Urinary bladder (tissue), 4 donors: ENCODE data around the gene PSMA3. TPM values are rescaled to one million over a fixed set of nuclear protein-coding genes. Genes with fewer than 3 reads are reported as not detected.

Experiments used
- DNase-seq: peaks from one replicate; pipeline ENCODE4 v3.0.0-alpha.2; 2015; ENCODE audit errors: extremely low spot score
- H3K27ac ChIP-seq: one replicate; pipeline ENCODE4 v1.5.1; 2013; ENCODE audit warnings: low read depth, mild to moderate bottlenecking, moderate library complexity
- H3K36me3 ChIP-seq: one replicate; pipeline ENCODE4 v1.6.1; 2013; ENCODE audit warnings: mild to moderate bottlenecking, moderate library complexity; ENCODE audit not compliant: insufficient read depth
- H3K4me1 ChIP-seq: one replicate; pipeline ENCODE4 v1.6.1; 2013; ENCODE audit warnings: mild to moderate bottlenecking, moderate library complexity; ENCODE audit not compliant: insufficient read depth
- H3K4me3 ChIP-seq: one replicate; pipeline ENCODE4 v1.5.1; 2013; ENCODE audit warnings: low read depth, low read length
- WGBS: extraction: QIAGEN DNeasy Blood & Tissue Kit; methylation state at CpG from one replicate; pipeline ENCODE4 v1.1.7; 2013; 5-methylcytosine and 5-hydroxymethylcytosine counted together
- polyA plus RNA-seq: library from polyadenylated mRNA; stranded (reverse); fragments of 200-250 nt; gene quantifications from one replicate; pipeline ENCODE4 v1.2.3, GENCODE V29; 2013
- small RNA-seq: library from RNA; depleted of rRNA; stranded (forward); fragments of <200 nt; gene quantifications from one replicate; pipeline ENCODE3, GENCODE V24; 2014
- total RNA-seq: library from RNA; depleted of rRNA; stranded (reverse); fragments of >200 nt; gene quantifications from one replicate; pipeline ENCODE4 v1.2.3, GENCODE V29; 2014
- donor health status: healthy with polysubstance abuse.
- donor health status: healthy.

The PSMA3 gene
- total and polyA plus RNA-seq, 2 donors = 63.4 to 126 TPM

DNA sequence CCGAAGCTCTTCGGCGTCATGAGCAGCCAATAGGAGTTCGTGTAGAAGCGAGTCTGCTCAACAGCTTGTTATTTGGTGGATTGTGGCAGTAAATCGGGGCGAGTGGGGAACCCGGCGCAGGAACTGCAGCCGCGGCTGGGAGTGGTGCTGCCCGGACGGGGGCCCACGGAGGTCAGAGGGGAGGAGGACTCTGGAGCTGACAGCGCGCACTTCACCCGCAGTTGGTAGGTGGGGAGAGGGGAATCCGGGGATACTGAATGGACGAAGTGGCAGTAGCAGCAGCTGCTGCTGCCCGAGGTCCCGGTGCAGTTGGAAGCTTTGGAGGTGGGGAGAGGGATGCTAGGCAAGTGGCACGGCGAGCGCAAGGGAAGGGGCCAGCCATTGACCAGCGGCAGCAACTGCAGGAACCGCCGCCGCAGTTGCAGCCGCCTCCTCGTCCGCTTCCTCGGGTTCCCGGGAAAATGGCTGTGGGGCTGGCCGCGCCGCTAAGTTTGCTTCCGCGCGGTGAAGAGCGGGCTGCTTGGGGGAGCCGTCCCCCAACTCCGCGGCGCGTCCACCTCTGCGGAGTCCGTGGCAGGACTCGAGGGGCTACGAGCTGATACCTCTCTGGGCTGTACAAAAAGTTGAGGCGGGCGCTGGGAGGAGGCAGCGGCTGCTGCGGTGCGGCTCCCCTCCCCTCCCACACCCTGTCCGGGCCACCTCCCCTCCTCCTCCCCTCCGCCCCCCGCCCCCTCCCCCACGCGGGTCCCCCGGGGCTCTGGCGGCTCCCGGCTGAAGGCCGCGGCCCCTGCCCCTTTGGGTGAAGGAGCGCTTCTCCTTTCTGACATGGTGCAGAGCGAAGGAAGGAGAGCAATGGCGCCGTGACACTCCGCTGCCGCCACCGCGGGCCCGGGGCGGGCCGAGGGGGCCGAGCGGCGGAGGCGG, 54.1 kb downstream of the PSMA3 start, which contains the start of gene ARID4A:
TSS of gene ARID4A (plus strand) at position 79 of the 924 bp plus-strand sequence. CDS start 1,300 bp downstream, outside the sequence.
- no peak for DNase-seq
- WGBS = under 1% methylated on average over 78 of the region's 79 CpGs
- peak within 1 kb of the TSS; percentile 97 for H3K27ac ChIP-seq
- no peaks in the 10 kb centered on the region for H3K4me1 ChIP-seq
- H3K4me3 ChIP-seq = peak within 1 kb of the TSS; percentile 85
- H3K36me3 ChIP-seq = peaks cover 2% of the 10 kb centered on the region

DNA sequence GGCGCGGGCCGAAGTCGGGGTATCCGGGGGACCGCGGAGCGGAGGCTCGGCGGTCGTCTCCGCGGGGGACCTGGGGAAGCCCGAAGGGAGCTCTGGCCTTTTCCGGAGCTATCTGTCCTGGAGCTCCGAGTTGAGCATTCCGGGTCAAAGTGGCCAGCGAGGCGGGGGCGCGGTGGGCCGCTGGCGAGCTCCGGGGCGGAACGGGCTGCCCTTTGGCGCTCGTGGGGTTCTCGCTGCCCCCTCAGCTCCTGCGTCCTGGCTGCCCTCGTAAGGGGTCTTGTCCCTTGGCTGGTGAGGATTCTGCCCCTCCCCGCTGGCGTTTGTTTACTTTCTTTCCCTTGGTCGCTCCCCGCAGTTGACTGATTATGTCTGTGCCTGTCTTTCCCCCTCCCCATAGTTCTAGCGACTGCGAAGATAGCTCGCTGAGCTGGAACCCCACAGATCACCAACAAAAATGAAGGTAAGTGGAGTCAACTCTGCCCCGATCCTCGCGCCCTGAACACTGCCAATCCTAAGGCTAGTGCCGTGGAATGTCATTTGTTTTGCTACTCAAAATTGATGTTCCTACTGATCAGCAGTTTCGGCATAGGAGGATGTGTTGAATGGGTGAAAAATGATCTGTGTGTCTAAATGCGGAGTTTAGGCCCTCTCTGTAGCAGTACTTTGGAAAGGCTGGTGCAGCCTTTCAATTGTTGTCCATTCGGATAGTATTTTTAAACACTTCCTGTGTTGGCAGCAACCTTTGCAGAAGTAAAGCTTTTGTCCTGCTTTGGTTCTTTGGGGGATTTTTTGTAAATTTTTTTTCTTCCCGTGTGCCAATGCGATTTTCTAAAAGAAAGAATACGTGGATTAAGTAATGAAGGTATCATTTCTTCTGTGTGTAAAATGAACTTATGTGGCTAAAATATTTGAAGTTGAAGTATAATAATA, 55.0 kb downstream of the PSMA3 start:
- DNase-seq = no peak
- Histone ChIP-seq H3K27ac (peak overlapping the region; percentile 97), H3K36me3 (no peaks in the 10 kb centered on the region), H3K4me1 (no peaks in the 10 kb centered on the region), H3K4me3 (peak overlapping the region; percentile 85)
- WGBS = 2% methylated on average over 48 of the region's 48 CpGs

DNA sequence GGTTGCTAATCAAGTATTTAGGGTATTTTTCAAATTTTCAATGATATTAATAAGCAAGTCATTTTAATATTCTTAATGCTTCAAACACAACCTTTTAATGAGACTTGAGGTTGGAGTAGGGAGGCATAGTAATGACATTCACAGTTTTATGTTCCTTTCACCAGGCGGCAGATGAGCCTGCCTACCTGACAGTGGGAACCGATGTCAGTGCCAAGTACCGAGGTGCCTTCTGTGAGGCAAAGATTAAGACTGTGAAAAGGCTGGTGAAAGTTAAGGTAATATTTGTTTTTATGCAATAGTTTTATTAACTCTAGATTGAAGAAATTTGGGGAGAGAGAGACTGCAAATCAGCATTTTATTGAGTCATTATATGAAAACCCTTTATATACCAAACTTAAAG, 56.8 kb downstream of the PSMA3 start:
- no peak overlapping the region for H3K27ac ChIP-seq
- H3K4me1 ChIP-seq = no peaks in the 10 kb centered on the region
- 92% methylated on average over 3 of the region's 3 CpGs for WGBS
- H3K36me3 ChIP-seq = no peaks in the 10 kb centered on the region
- no peak for DNase-seq
- no peak overlapping the region for H3K4me3 ChIP-seq

DNA sequence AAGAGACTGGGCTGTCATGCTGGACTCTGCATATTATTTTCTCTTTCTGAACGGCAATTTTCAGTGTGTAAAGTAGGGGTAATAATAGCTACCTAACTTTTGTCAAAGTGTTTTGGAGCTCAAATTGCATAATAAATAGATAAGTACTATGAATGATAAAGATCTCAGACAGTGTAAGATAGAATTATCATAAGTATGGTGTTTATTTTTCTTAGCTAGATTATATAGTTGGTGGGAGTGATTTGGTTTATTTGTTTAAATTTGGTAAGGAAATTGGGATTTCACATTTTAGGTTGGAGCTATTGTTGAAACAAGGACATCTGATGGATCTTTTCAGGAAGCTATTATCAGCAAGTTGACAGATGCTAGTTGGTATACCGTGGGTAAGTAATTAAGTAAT, 61.1 kb downstream of the PSMA3 start:
- Histone ChIP-seq H3K4me3 (no peak overlapping the region), H3K36me3 (no peaks in the 10 kb centered on the region), H3K4me1 (no peaks in the 10 kb centered on the region), H3K27ac (no peak overlapping the region)
- no peak for DNase-seq
- WGBS = 75% methylated on average over 2 of the region's 2 CpGs

DNA sequence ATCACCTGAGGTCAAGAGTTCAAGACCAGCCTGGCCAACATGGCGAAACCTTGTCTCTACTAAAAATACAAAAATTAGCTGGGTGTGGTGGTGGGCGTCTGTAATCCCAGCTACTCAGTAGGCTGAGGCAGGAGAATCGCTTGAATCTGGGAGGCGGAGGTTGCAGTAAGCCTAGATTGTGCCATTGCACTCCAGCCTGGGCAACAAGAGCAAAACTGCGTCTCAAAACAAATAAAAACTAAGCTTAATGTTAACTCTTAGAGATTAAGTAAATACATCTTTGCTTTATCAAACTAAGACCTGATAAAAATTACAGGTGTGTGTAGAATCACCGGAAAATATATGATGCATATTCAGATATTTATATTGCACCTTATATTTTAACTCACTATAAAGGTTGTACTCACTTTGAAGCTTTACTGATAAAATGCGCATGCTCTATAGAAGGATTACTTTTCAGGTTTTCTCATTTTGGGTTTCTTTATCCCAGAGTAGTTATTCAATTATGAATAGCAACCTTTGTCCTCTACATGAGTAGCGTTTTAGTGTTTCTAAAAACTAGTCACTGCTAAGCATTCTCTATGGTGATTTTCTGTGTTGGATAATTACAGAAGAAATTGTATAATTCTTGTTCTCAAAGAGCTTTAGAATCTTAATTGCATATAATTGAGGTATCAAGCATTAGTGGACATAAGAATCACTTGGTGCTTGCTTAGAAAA, 63.1 kb downstream of the PSMA3 start:
- WGBS = 89% methylated on average over 8 of the region's 8 CpGs

DNA sequence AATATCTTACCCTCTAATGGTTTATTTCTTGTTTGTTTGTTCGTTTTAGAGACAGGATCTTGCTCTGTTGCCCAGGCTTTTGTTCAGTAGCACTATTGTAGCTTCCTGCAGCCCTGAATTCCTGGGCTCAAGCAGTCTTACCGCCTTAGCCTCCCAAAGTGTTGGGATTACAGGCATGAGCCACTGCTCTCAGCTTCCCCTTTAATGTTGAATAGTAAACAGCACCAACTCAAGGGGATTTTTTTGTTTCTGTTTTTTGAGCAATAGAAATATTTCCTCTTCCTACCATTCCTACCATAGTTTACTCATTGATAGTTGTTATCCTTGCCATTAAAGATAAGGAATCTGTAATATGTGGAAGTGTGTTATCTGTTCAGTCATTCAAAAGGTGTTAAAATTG, 64.4 kb downstream of the PSMA3 start:
- no peaks in the 10 kb centered on the region for H3K36me3 ChIP-seq
- DNase-seq = no peak
- no peak overlapping the region for H3K27ac ChIP-seq
- no peaks in the 10 kb centered on the region for H3K4me1 ChIP-seq
- WGBS = 88% methylated on average over 2 of the region's 2 CpGs
- no peak overlapping the region for H3K4me3 ChIP-seq

More for the DNA sequence above, 63.1 kb downstream of the PSMA3 start:
- Histone ChIP-seq H3K4me1 (no peaks in the 10 kb centered on the region), H3K36me3 (no peaks in the 10 kb centered on the region), H3K27ac (no peak overlapping the region), H3K4me3 (no peak overlapping the region)
- DNase-seq = no peak

DNA sequence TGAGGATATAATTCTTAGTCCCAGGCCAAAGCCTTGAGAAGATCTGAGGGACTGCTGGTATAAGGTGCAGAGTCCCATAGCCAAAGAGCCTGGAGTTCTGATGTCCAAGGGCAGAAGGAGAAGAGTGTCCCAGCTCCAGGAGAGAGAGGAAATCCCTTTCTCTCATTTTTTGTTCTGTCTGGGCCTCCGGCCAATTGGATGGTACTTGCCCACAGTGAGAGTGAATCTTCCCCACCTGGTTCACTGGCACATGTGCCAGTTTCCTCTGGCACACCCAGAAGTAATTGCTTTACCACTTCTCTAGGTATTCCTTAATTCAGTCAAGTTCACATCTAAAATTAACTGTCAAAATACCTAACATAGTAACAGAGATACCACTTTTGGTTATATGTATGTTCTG, 69.1 kb downstream of the PSMA3 start:
- H3K4me1 ChIP-seq = peaks cover 1% of the 10 kb centered on the region
- H3K36me3 ChIP-seq = no peaks in the 10 kb centered on the region
- no peak overlapping the region for H3K4me3 ChIP-seq
- no peak for DNase-seq
- WGBS = 87% methylated on average over 1 of the region's 1 CpG
- H3K27ac ChIP-seq = no peak overlapping the region

DNA sequence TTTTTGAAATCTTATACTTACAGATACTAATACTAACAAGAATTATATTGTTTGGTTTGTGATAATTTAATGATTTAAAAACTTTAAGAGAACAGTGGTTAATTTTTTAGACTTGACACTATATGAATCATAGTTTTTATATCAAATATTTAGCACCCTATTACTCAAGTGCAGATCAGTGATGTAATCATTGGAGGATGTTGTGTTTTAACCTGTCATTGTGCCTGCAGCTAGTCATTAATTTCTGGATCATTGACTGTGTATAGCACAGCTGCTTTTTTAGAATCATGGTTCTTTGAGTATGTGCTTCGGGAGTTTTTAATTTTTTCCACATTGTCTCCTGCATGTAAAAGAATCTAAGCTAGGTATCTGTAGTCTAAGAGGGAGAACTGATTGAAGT, 71.0 kb downstream of the PSMA3 start:
- no peak overlapping the region for H3K27ac ChIP-seq
- no peak overlapping the region for H3K4me3 ChIP-seq
- DNase-seq = no peak
- 98% methylated on average over 1 of the region's 1 CpG for WGBS
- peaks cover 1% of the 10 kb centered on the region for H3K4me1 ChIP-seq
- no peaks in the 10 kb centered on the region for H3K36me3 ChIP-seq

Small RNAs within 50 kb of the gene (small RNA-seq; reads per million reads assigned to genes)
- gene RNU6-341P = not detected

Other genes starting within 250 kb of the PSMA3 start
- gene ARMH4, start 92.6 kb upstream of the PSMA3 start, total RNA-seq = 39.9 TPM
- gene ARMH4, start 92.6 kb upstream of the PSMA3 start, polyA plus RNA-seq = 3.6 TPM
- gene ACTR10, start 44.7 kb upstream of the PSMA3 start, total RNA-seq = 79.5 TPM
- gene ACTR10, start 44.7 kb upstream of the PSMA3 start, polyA plus RNA-seq = 73.5 TPM
- 39.5 TPM for gene ARID4A, start 53.7 kb downstream of the PSMA3 start, total RNA-seq
- gene ARID4A, start 53.7 kb downstream of the PSMA3 start, polyA plus RNA-seq = 12.1 TPM
- not detected for gene TOMM20L, start 151.1 kb downstream of the PSMA3 start, total RNA-seq
- 0.34 TPM for gene TOMM20L, start 151.1 kb downstream of the PSMA3 start, polyA plus RNA-seq
- 37.2 TPM for gene TIMM9, start 182.7 kb downstream of the PSMA3 start, total RNA-seq
- gene TIMM9, start 182.7 kb downstream of the PSMA3 start, polyA plus RNA-seq = 44.0 TPM
- gene KIAA0586, start 182.9 kb downstream of the PSMA3 start, total RNA-seq = 45.9 TPM
- 9.5 TPM for gene KIAA0586, start 182.9 kb downstream of the PSMA3 start, polyA plus RNA-seq